Astrocyte (in vitro differentiated cells and primary cell): ENCODE measurements around the gene RBP5.

Experiments
- CTCF ChIP-seq: IDR thresholded peaks from 2 replicates; pipeline ENCODE4 v1.5.1; 2011; ENCODE audit warnings: low read depth, mild to moderate bottlenecking, inconsistent platforms, low read length, moderate library complexity; ENCODE audit not compliant: insufficient read depth
- EZH2 ChIP-seq: IDR thresholded peaks from 2 replicates; pipeline ENCODE4 v1.6.1; 2012; ENCODE audit warnings: mild to moderate bottlenecking, low read length, inconsistent platforms; ENCODE audit not compliant: insufficient read depth

- TF ChIP-seq CTCF (no peak), EZH2 (no peak)
These were observed 27.0 kb downstream of the RBP5 start for GRCh38 chr12:7101694-7102131.
